Stimulated activated CD4-positive, alpha-beta T cell treated with anti-CD3 and anti-CD28 coated beads, Interleukin-1b, Interleukin-23, amount 100 ng/mL, for 48 hours (primary cell): ENCODE data around the gene FIBIN.
"Not testable (repeated sequence)": the region's sequence is repeated elsewhere in the genome, so short reads cannot be mapped to it uniquely, and the experiment has no call there.

ENCODE experiments used
- DNase-seq: peaks from one replicate; pipeline ENCODE4 v3.0.0-alpha.2; 2020

FIBIN gene

GRCh38 chr11:26993965-26994457 is at the start of gene FIBIN:
FIBIN (plus strand) TSS chr11:26994112; CDS start chr11:26994527, 415 bp downstream.
- no peak for DNase-seq

DNA sequence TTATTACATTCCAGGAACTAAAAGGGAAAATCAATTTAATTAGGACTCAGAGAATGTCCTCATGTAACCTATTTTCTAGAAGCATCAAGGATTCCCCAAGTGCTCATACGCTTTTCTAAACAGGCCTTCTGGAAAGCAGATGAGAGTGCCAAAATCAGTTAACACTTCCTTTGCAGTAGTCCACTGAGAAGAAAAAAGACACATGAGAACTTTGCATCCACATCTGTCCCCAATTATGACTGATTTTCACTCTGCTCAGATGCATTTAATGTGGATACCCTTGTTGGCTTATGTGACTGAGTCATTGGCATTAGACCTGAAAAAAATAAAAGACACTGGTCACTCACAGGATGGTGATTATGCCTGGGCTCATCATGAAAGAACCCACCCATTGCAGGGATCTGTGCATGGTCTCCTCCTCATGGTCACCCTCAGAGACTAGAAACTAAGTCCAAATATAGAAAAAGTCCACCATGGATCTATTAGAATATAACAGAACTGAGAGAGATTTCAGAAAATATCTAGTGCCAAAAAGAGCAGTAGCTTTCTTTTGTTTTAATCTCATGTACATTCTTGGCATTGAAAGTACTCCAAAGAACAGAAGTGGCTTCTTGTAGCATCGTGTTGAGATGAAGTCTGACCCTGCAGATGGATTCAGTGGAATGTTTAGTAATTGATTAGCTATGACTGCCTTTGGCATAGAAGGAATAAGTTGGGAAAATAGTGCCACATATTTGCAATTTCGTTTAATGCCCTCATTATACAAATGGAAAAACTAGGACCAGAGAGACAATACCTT is 48.8 kb upstream of the FIBIN start:
- no peak for DNase-seq

- no peak for DNase-seq
Observed at GRCh38 chr11:26946257-26946716, 47.6 kb upstream of the FIBIN start.

DNA sequence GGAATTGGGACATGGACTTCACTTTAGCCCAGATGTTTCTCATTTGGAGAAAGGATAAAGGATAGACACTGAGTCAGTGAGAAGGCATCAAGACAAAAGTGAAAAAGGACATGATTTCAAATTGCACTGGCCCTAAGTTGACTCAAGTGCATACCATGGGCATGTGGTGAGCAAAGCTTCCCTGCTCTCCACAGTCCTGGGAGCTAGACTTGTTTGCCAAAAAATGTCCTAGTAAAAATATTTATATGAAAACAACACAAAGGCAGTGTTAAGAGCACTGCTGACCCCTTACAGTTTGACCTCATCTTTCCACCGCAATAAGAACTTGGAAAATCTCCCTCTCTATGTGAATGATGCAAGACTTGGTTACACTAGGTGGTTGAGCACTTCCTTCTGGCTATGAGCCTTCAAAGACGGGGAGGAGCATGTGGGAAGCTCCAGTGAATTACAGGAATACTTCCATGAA is 46.5 kb upstream of the FIBIN start:
- DNase-seq: no peak

- DNase-seq: no peak
Observed at GRCh38 chr11:26947904-26948639, 45.8 kb upstream of the FIBIN start.

- DNase-seq: no peak
Observed at GRCh38 chr11:26948881-26949280, 45.0 kb upstream of the FIBIN start.

- DNase-seq: no peak
Observed at GRCh38 chr11:26949846-26950245, 44.1 kb upstream of the FIBIN start.

- DNase-seq: no peak
Observed at GRCh38 chr11:26950260-26950719, 43.6 kb upstream of the FIBIN start.

DNA sequence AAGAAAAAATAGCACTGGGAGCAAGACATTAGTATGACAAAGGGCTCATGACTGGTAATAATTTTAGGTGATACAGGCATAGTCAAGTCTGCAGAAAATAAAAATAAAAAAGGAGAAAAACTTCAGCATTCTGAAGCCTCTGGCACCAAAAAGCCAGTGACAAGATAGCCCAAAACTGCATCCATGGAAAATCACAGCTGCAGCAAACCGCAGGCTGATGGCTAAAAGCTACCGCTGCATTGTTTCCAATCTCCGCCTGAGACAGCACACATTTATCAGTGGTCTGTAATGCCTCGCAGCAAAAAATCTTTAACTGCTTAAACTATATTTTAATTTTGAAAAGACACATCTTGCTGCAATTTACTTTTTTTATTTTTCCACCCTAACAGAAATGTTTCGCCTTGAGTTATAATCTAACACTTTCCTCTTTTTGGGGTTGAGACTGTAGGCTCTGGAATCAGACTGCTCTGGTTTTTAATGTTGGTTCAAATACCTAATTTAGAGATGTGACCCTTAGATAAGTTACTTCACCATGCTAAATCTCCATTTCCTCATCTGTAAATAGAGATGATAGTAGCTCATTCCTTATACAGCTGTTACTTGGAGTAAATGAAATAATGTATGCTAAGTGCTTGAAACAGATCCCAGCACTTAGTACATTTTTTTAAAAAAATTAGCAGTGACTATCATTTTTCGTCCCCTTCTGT is 42.0 kb upstream of the FIBIN start:
- DNase-seq: no peak

DNA sequence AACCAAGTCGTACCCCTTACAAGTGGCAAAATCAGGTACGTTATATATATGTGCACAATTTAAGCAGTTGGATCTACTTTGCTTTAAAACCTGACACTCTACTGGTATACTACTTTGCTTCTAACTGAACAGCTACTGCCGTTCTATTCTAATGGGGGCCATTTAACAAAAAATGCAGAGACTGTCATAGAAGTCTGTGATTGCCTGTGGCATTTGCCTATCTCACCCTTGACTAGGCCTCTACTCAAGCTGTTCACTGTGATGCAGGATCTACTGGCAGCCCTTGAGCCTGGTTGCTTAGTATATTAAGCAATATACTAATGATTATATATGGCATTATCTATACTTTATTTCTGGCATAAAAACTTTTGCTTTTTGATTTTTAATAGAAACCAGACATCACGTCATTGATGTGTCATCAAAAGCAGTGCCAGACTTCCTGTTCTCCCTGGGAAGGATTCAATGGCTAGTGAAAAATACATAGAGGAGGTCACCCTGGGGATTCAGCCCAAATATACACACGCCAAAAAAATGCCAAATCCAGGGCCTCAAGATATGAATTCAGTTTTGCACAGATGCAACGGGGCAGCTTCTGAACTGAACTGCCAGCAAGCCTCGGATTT is 40.0 kb upstream of the FIBIN start:
- no peak for DNase-seq

GRCh38 chr11:26958005-26958701 is 35.8 kb upstream of the FIBIN start:
- no peak for DNase-seq

GRCh38 chr11:26958702-26959049 is 35.2 kb upstream of the FIBIN start:
- DNase-seq: no peak

DNA sequence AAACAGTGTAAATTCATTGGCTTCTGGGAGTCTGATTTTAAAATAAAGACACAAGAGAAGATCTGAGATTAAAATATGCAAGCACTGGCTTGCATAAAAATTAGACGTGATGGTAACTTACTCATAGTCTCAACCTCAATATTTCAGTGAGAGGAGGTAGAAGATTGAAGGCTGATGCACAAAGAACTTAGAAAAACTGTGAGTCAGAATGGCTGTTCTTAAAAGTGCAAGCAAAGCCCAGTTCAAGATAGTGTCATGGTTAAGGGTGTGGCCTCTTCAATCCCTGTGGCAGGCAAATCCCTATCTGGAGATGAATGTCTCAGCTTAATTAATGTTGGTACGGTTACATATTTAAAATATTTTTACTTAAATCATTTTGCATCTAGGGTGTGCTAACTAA is 33.6 kb upstream of the FIBIN start:
- no peak for DNase-seq

DNA sequence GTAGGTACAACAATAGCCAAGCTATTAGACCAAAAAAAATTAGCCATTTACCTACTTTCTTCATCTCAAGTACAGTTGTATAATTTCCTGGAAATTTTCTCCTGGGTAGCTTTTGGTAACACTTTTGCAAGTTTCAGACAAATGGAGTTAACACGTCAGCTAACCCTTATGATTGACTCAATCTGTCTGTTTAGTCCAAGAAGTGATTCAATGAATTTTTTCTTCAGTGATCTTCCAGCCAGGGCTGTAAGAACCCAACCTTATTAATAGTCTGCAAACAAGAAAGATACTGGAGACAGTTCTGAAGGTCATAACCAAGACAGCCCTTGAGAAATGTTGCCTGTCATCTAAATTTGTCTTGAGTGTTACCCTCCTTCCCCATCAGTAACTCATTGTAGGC is 30.1 kb upstream of the FIBIN start:
- DNase-seq: no peak

DNA sequence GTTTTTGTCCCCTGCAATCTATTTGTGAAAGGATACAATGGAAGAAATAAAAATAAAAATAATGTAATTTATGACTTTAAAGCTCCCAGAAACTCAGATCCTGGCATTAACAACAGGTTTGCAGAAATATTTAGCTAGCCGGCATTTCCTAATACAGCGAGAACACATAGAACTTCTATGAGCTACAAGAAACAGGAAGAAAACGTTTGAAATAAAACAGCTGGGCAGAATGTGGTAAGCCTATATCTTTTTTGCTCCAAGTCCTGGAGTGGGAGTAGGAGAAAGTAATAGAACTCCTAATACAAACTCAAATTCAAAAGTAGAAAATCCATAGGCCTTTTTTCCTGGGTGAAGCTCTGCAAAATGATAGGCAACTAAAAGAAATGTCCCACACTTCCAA is 29.6 kb upstream of the FIBIN start:
- DNase-seq: no peak

DNA sequence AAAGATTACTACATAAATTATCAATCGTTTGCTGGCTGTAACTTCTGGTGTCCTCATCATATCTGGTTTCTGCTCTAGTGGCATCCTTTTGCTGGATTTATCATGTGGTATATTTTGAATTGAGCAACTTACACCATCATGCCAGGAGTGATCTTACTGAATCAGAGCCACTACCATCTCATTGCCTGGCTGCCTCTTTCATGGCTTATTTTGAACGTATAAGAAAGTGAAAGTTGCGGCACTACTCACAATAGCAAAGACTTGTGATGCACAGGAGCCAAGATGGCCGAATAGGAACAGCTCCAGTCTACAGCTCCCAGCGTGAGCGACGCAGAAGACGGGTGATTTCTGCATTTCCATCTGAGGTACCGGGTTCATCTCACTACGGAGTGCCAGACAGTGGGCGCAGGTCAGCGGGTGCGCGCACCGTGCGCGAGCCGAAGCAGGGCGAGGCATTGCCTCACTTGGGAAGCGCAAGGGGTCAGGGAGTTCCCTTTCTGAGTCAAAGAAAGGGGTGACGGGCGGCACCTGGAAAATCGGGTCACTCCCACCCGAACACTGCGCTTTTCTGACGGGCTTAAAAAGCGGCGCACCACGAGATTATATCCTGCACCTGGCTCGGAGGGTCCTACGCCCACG is 28.9 kb upstream of the FIBIN start:
- not testable (repeated sequence) for DNase-seq

GRCh38 chr11:26971961-26972360 is 22.0 kb upstream of the FIBIN start:
- DNase-seq: no peak

- DNase-seq: no peak
Observed at GRCh38 chr11:26974069-26974783, 19.7 kb upstream of the FIBIN start.

DNA sequence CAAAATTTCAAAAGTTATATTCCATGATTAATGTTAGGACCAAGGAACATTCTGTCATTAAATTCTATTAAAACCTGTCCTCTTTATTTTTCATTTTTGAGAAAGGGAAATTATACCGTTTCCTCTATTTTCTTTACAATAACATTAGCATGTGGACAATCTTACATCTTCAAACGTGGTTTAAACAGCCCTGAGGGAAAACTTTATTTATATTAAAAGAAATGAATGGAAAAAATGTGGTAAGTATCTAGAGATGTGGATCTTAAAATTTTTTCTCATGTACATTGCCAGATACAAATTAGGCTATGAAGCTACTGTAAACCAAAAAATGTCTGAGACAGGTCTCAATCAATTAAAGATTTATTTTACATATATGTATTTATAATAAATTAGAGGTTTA is 18.9 kb upstream of the FIBIN start:
- no peak for DNase-seq

- no peak for DNase-seq
Observed at GRCh38 chr11:26976389-26976788, 17.5 kb upstream of the FIBIN start.

DNA sequence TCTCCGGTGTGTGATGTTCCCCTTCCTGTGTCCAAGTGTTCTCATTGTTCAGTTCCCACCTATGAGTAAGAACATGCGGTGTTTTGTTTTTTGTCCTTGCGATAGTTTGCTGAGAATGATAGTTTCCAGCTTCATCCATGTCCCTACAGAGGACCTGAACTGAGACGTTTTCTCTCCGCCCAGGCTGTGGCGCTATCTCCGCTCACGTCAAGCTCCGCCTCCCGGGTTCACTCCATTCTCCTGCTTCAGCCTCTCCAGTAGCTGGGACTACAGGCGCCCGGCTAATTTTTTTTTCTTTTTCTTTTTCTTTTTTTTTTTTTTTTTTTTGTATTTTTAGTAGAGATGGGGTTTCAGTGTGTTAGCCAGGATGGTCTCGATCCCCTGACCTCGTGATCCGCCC is 16.7 kb upstream of the FIBIN start:
- not testable (repeated sequence) for DNase-seq
